Measurements from ENCODE around the gene PTGER3. TPM values are rescaled to one million over a fixed set of nuclear protein-coding genes. Genes with fewer than 3 reads are reported as not detected.

PTGER3 gene
- total RNA-seq, 1 donor from 2014 or later = not detected

DNA sequence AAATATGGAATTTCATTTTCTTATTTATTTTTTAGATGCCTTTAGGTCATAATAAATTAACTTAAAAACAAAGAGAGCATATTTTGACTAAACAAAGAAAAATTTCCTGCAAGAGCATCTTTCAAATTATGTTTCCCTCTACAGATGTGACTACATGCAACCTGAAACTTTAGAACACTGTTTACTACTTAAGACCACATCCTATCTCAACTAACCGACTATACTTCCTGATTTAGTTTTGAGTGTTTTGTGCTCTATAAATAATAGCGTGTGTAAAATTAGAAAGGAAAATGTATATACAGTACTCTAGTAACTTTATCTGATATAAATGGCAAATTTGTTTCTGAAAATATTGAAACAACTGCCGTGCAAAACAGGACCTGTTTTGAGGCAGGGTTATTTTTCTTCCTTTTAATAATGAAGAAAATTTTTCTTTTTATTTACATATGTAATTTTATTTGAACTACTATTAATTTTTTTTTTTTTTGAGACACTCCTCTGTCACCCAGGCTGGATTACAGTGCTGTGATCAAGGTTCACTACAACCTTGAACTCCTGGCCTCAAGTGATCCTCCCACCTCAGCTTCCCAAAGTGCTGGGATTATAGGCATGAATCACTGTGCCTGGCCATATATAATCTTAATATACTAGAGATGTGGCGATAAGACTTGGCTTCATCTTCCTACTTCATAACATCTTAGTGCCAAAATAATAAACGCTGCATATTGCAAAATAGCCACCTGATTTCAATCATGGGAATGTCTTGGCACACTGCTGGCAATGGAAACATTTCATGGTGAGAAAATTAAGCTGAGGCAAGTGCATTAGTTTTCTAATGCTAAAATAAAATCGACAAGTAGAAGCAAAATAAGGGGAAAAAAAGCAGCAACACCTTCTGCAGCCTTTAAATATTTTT, 21.0 kb upstream of the PTGER3 start:
- H3K4me3 Mint-ChIP-seq = no peak overlapping the region
- no peak for DNase-seq (ENCODE audit: low read depth, low spot score)
- peaks cover 11% of the 10 kb centered on the region for H3K36me3 Mint-ChIP-seq (ENCODE audit: low read depth)
- no peaks in the 10 kb centered on the region for H3K9me3 Mint-ChIP-seq
- no peaks in the 10 kb centered on the region for H3K4me1 Mint-ChIP-seq
- no peaks in the 10 kb centered on the region for H3K27me3 Mint-ChIP-seq (ENCODE audit: low read depth)
- TF ChIP-seq, protein P1, sequence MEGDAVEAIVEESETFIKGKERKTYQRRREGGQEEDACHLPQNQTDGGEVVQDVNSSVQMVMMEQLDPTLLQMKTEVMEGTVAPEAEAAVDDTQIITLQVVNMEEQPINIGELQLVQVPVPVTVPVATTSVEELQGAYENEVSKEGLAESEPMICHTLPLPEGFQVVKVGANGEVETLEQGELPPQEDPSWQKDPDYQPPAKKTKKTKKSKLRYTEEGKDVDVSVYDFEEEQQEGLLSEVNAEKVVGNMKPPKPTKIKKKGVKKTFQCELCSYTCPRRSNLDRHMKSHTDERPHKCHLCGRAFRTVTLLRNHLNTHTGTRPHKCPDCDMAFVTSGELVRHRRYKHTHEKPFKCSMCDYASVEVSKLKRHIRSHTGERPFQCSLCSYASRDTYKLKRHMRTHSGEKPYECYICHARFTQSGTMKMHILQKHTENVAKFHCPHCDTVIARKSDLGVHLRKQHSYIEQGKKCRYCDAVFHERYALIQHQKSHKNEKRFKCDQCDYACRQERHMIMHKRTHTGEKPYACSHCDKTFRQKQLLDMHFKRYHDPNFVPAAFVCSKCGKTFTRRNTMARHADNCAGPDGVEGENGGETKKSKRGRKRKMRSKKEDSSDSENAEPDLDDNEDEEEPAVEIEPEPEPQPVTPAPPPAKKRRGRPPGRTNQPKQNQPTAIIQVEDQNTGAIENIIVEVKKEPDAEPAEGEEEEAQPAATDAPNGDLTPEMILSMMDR (conservative IDR thresholded peaks at IDR 0.05) = no peak
- no peak overlapping the region for H3K27ac Mint-ChIP-seq (ENCODE audit: unreplicated experiment)

DNA sequence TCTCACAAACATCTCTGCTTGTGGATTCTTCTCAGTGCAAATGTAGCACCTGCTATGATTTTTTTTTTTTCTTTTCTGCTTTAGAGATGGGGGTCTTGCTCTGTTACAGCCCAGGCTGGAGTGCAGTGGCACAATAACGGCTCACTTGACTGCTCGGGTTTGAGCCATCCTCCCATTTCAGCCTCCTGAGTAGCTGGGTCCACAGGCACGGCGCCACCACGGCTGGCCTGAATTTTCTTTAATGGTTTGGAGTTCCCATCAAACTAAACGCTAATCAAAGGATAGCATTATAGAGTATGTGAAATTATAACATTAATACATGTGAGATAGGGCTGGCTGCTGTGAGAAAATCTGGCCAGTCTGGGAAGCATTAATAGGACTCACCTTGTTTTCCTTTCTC, 7.2 kb upstream of the PTGER3 start:
- Mint-ChIP-seq H3K9me3 (no peaks in the 10 kb centered on the region), H3K27me3 (ENCODE audit: low read depth) (peaks cover 26% of the 10 kb centered on the region), H3K36me3 (ENCODE audit: low read depth) (peaks cover 8% of the 10 kb centered on the region), H3K27ac (ENCODE audit: unreplicated experiment) (no peak overlapping the region), H3K4me3 (no peak overlapping the region), H3K4me1 (no peaks in the 10 kb centered on the region)
- TF ChIP-seq, protein P1 (conservative IDR thresholded peaks at IDR 0.05) = no peak
- DNase-seq (ENCODE audit: low read depth, low spot score) = no peak

DNA sequence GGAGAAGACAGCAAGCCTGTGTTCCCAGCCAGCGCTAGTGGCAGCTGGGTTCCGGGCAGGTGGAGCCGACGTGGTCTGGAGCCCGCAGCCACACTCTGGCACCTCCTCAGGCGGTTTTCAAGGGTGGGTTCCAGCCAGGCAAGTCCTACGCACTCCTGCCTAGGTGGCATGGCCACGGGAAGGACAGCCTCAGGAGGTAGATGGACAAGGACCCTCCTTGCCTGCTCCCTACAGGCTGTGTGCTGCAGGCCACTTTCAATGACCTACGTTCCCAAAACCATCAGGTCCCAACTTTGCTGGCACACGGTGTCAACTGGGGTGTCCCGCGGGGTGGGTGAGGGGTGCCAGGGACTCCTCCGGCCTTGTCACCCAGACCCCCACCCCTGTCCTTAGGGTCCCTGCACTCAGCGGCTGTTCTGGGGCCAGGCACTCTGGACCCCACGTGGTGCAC, 6.7 kb upstream of the PTGER3 start:
- Mint-ChIP-seq H3K4me3 (no peak overlapping the region), H3K9me3 (no peaks in the 10 kb centered on the region), H3K36me3 (ENCODE audit: low read depth) (peaks cover 6% of the 10 kb centered on the region), H3K27ac (ENCODE audit: unreplicated experiment) (no peak overlapping the region), H3K4me1 (no peaks in the 10 kb centered on the region), H3K27me3 (ENCODE audit: low read depth) (peaks cover 30% of the 10 kb centered on the region)
- DNase-seq (ENCODE audit: low read depth, low spot score) = no peak
- TF ChIP-seq, protein P1 (conservative IDR thresholded peaks at IDR 0.05) = no peak

GRCh38 chr1:71053758-71054157, 6.1 kb upstream of the PTGER3 start:
- Mint-ChIP-seq H3K27me3 (ENCODE audit: low read depth) (peaks cover 36% of the 10 kb centered on the region), H3K27ac (ENCODE audit: unreplicated experiment) (no peak overlapping the region), H3K9me3 (no peaks in the 10 kb centered on the region), H3K36me3 (ENCODE audit: low read depth) (peaks cover 4% of the 10 kb centered on the region), H3K4me1 (no peaks in the 10 kb centered on the region), H3K4me3 (no peak overlapping the region)
- DNase-seq (ENCODE audit: low read depth, low spot score) = no peak
- TF ChIP-seq, protein P1 (conservative IDR thresholded peaks at IDR 0.05) = no peak

DNA sequence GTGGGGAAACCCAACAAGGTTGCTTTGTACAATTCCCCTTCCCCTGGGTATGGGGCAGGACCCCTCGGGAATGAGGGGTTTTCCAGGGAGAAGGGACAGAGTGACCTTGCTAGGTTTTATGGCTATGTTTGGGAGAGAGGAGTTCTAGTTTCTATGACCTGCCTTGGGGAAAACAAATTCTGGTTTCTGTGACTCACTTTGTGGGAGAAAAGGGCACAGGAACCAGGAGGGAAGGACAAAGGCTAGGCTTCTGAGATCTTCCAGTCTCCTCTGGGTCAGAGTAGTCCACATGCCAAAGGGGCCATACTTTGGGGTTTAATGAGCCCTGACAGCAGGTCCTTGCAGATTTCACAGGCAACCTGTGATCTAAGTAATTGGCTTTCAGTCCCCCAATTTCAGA, 5.5 kb upstream of the PTGER3 start:
- H3K9me3 Mint-ChIP-seq = no peaks in the 10 kb centered on the region
- no peak for DNase-seq (ENCODE audit: low read depth, low spot score)
- TF ChIP-seq, protein P1 (conservative IDR thresholded peaks at IDR 0.05) = no peak
- H3K27ac Mint-ChIP-seq (ENCODE audit: unreplicated experiment) = no peak overlapping the region
- H3K4me1 Mint-ChIP-seq = peaks cover under 1% of the 10 kb centered on the region
- H3K27me3 Mint-ChIP-seq (ENCODE audit: low read depth) = peaks cover 42% of the 10 kb centered on the region
- peaks cover 4% of the 10 kb centered on the region for H3K36me3 Mint-ChIP-seq (ENCODE audit: low read depth)
- no peak overlapping the region for H3K4me3 Mint-ChIP-seq
